ENCODE measurements around the gene D2HGDH.
"Not testable (repeated sequence)": the region's sequence is repeated elsewhere in the genome, so short reads cannot be mapped to it uniquely, and the experiment has no call there.

The D2HGDH gene

GRCh38 chr2:241720099-241720498 is 14.3 kb upstream of the D2HGDH start:
- H3K27ac Mint-ChIP-seq = no peak overlapping the region
- H3K27me3 Mint-ChIP-seq = no peaks in the 10 kb centered on the region
- H3K36me3 Mint-ChIP-seq = no peaks in the 10 kb centered on the region
- peaks cover 2% of the 10 kb centered on the region for H3K4me1 Mint-ChIP-seq (ENCODE audit: low read depth)
- H3K4me3 Mint-ChIP-seq = no peak overlapping the region
- H3K9me3 Mint-ChIP-seq (ENCODE audit: low read depth) = no peaks in the 10 kb centered on the region

- no peaks in the 10 kb centered on the region for H3K9me3 Mint-ChIP-seq (ENCODE audit: low read depth)
- no peaks in the 10 kb centered on the region for H3K27me3 Mint-ChIP-seq
- peaks cover 2% of the 10 kb centered on the region for H3K4me1 Mint-ChIP-seq (ENCODE audit: low read depth)
Measured at GRCh38 chr2:241720560-241720959, 13.9 kb upstream of the D2HGDH start.

DNA sequence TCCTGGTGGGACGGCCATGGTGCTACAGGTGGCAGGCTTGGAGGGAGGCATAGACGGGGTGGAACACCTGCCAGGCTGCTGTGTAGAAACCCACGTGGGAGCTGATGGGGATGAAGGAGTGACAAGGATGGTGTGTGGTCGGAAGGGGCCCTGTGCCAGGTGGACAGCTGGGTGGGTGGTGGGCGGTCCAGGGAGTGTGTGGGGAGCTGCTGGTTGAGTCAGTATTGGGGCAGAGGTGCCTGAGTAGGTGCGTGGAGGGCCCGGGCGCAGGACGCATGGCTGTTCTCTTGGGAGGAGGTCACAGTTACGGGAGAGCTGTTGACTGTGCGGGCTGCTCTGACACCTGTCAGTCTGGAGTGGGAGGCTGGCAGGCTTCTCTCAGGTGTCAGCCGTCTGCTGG is 12.6 kb upstream of the D2HGDH start:
- H3K4me1 Mint-ChIP-seq (ENCODE audit: low read depth) = peaks cover 2% of the 10 kb centered on the region
- no peaks in the 10 kb centered on the region for H3K27me3 Mint-ChIP-seq
- H3K4me3 Mint-ChIP-seq = no peak overlapping the region
- H3K9me3 Mint-ChIP-seq (ENCODE audit: low read depth) = no peaks in the 10 kb centered on the region
- no peak overlapping the region for H3K27ac Mint-ChIP-seq
- H3K36me3 Mint-ChIP-seq = no peaks in the 10 kb centered on the region

More at GRCh38 chr2:241720560-241720959, 13.9 kb upstream of the D2HGDH start:
- Mint-ChIP-seq H3K36me3 (no peaks in the 10 kb centered on the region), H3K27ac (no peak overlapping the region), H3K4me3 (no peak overlapping the region)

DNA sequence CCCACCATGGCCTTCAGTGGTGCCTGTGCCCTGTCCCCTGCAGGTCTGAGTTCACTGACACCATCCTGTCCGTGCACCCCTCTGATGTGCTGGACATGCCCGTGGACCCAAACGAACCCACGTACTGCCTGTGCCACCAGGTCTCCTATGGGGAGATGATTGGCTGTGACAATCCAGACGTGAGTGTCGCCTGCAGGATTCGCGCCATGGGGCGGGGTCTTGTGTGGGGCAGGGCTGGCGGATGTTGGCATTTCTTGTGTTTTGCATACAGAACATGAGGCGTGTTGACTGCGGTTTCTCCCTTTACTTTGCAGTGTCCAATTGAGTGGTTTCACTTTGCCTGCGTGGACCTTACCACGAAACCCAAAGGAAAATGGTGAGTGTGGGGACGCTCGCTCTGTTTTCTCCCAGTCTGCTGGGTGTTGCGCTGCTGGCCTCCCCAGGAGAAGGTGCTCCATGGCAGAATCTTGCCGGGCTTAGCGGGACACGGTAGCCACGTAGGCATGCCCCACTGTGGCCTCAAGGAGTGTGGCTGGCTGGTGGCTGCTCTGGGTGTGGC is 11.5 kb upstream of the D2HGDH start:
- H3K9me3 Mint-ChIP-seq (ENCODE audit: low read depth) = no peaks in the 10 kb centered on the region
- no peaks in the 10 kb centered on the region for H3K27me3 Mint-ChIP-seq
- no peak overlapping the region for H3K4me3 Mint-ChIP-seq
- no peak overlapping the region for H3K27ac Mint-ChIP-seq
- no peaks in the 10 kb centered on the region for H3K4me1 Mint-ChIP-seq (ENCODE audit: low read depth)
- H3K36me3 Mint-ChIP-seq = no peaks in the 10 kb centered on the region

- no peaks in the 10 kb centered on the region for H3K27me3 Mint-ChIP-seq
- H3K4me3 Mint-ChIP-seq = no peak overlapping the region
- no peaks in the 10 kb centered on the region for H3K9me3 Mint-ChIP-seq (ENCODE audit: low read depth)
- no peak overlapping the region for H3K27ac Mint-ChIP-seq
- no peaks in the 10 kb centered on the region for H3K36me3 Mint-ChIP-seq
- H3K4me1 Mint-ChIP-seq (ENCODE audit: low read depth) = no peaks in the 10 kb centered on the region
Measured at GRCh38 chr2:241724259-241724974, 10.0 kb upstream of the D2HGDH start.

- H3K4me3 Mint-ChIP-seq = no peak overlapping the region
- H3K9me3 Mint-ChIP-seq (ENCODE audit: low read depth) = no peaks in the 10 kb centered on the region
- H3K27me3 Mint-ChIP-seq = no peaks in the 10 kb centered on the region
- peaks cover 2% of the 10 kb centered on the region for H3K36me3 Mint-ChIP-seq
- H3K27ac Mint-ChIP-seq = no peak overlapping the region
- H3K4me1 Mint-ChIP-seq (ENCODE audit: low read depth) = peaks cover 7% of the 10 kb centered on the region
Measured at GRCh38 chr2:241724975-241725870, 9.2 kb upstream of the D2HGDH start.

DNA sequence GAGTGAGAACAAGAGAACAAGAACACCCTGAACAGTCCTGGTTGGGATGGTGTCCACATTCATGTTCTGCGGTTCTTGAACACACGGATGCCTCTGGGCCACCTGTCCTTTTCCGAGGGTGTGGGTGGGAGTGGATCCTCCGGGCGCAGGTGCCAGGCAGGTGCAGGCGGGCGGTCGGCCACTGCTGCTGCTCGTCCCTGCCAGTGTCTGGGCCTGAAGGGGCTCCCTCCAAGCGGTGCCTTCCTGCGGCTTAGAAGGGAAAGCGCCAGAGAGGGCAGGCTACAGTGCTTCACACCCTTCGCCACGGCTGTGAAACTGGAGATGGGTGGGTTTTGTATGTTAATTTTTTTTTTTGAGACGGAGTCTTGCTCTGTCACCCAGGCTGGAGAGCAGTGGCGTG is 8.0 kb upstream of the D2HGDH start:
- Mint-ChIP-seq H3K27me3 (no peaks in the 10 kb centered on the region), H3K4me1 (ENCODE audit: low read depth) (peaks cover 10% of the 10 kb centered on the region)

GRCh38 chr2:241728000-241728399 is 6.4 kb upstream of the D2HGDH start:
- peaks cover 2% of the 10 kb centered on the region for H3K36me3 Mint-ChIP-seq
- H3K27ac Mint-ChIP-seq = no peak overlapping the region
- peaks cover 15% of the 10 kb centered on the region for H3K4me1 Mint-ChIP-seq (ENCODE audit: low read depth)

More for the DNA sequence above, 8.0 kb upstream of the D2HGDH start:
- Mint-ChIP-seq H3K36me3 (peaks cover 2% of the 10 kb centered on the region), H3K9me3 (ENCODE audit: low read depth) (no peaks in the 10 kb centered on the region), H3K27ac (no peak overlapping the region), H3K4me3 (no peak overlapping the region)

GRCh38 chr2:241728627-241729026 is 5.8 kb upstream of the D2HGDH start:
- H3K4me3 Mint-ChIP-seq = no peak overlapping the region
- H3K36me3 Mint-ChIP-seq = peaks cover 2% of the 10 kb centered on the region
- H3K4me1 Mint-ChIP-seq (ENCODE audit: low read depth) = peaks cover 15% of the 10 kb centered on the region
- no peaks in the 10 kb centered on the region for H3K9me3 Mint-ChIP-seq (ENCODE audit: low read depth)
- H3K27ac Mint-ChIP-seq = no peak overlapping the region
- H3K27me3 Mint-ChIP-seq = no peaks in the 10 kb centered on the region

More at GRCh38 chr2:241728000-241728399, 6.4 kb upstream of the D2HGDH start:
- H3K4me3 Mint-ChIP-seq = no peak overlapping the region
- H3K9me3 Mint-ChIP-seq (ENCODE audit: low read depth) = no peaks in the 10 kb centered on the region
- no peaks in the 10 kb centered on the region for H3K27me3 Mint-ChIP-seq

GRCh38 chr2:241729868-241730267 is 4.6 kb upstream of the D2HGDH start:
- H3K27ac Mint-ChIP-seq = no peak overlapping the region
- H3K36me3 Mint-ChIP-seq = peaks cover 2% of the 10 kb centered on the region
- no peaks in the 10 kb centered on the region for H3K27me3 Mint-ChIP-seq
- H3K9me3 Mint-ChIP-seq (ENCODE audit: low read depth) = no peaks in the 10 kb centered on the region
- H3K4me1 Mint-ChIP-seq (ENCODE audit: low read depth) = peaks cover 15% of the 10 kb centered on the region
- H3K4me3 Mint-ChIP-seq = peak overlapping the region; percentile 53

DNA sequence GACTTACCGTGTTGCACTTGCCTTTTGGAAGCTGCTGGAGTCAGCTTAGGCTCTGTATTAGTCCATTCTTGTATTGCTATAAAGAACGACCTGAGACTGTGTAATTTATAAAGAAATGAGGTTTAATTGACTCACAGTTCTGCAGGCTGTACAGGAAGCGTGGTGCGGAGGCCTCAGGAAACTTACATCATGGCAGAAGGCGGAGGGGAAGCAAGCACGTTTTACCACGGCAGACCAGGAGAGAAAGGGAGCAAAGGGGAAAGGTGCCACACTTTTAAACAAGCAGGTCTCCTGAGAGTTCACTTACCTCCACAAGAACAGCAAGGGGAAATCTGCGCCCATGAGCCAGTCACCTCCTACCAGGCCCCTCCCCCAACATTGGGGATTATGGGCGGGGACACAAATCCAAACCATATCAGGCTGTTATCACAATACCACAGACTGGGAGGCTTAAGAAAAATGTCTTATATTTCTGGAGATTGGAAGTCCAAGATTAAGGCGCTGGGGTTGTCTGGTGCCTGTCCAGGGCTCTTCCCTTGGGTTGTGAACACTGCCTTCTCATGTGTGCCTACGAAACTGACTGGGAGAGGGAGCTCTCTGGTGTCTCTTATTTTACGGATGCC is 3.6 kb upstream of the D2HGDH start:
- Mint-ChIP-seq H3K4me3 (no peak overlapping the region), H3K4me1 (ENCODE audit: low read depth) (peaks cover 18% of the 10 kb centered on the region), H3K9me3 (ENCODE audit: low read depth) (no peaks in the 10 kb centered on the region), H3K27ac (no peak overlapping the region), H3K36me3 (peaks cover 2% of the 10 kb centered on the region), H3K27me3 (no peaks in the 10 kb centered on the region)

DNA sequence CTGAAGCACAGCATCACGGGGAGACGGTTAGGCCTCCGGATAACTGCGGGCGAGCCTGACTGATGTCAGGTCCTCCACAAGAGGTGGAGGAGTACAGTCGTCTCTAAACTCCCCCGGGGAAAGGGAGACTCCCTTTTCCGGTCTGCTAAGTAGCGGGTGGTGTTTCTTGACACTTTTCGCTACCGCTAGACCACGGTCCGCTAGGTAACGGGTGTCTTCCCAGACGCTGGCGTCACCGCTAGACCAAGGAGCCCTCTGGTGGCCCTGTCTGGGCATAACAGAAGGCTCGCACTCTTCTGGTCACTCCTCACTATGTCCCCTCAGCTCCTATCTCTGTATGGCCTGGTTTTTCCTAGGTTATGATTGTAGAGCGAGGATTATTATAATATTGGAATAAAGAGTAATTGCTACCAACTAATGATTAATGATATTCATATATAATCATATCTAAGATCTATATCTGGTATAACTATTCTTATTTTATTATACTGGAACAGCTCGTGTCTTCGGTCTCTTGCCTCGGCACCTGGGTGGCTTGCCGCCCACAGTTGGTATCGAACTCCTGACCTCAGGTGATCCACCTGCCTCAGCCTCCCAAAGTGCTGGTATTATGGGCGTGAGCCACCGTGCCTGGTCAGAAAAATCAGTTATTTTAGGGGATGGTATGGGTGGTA is 1.8 kb upstream of the D2HGDH start:
- H3K36me3 Mint-ChIP-seq; H3K27me3 Mint-ChIP-seq; H3K9me3 Mint-ChIP-seq (ENCODE audit: low read depth); H3K4me3 Mint-ChIP-seq; H3K27ac Mint-ChIP-seq: not testable (repeated sequence)
- peaks cover 25% of the 10 kb centered on the region for H3K4me1 Mint-ChIP-seq (ENCODE audit: low read depth)

- Mint-ChIP-seq H3K9me3 (ENCODE audit: low read depth) (no peaks in the 10 kb centered on the region), H3K4me1 (ENCODE audit: low read depth) (peaks cover 30% of the 10 kb centered on the region), H3K36me3 (peaks cover 7% of the 10 kb centered on the region), H3K4me3 (peak overlapping the region; percentile 72), H3K27ac (peak overlapping the region; percentile 16), H3K27me3 (no peaks in the 10 kb centered on the region)
Measured at GRCh38 chr2:241733391-241734207, 831 bp upstream of the D2HGDH start.

- Mint-ChIP-seq H3K27me3 (no peaks in the 10 kb centered on the region), H3K4me3 (peak overlapping the region; percentile 72), H3K9me3 (ENCODE audit: low read depth) (no peaks in the 10 kb centered on the region), H3K27ac (no peak overlapping the region), H3K4me1 (ENCODE audit: low read depth) (peaks cover 34% of the 10 kb centered on the region), H3K36me3 (peaks cover 7% of the 10 kb centered on the region)
Measured at GRCh38 chr2:241734208-241734466, 293 bp upstream of the D2HGDH start.

Data from activated naive CD8-positive, alpha-beta T cell (primary cell).